ENCODE results near the gene ZBTB46.

DNA sequence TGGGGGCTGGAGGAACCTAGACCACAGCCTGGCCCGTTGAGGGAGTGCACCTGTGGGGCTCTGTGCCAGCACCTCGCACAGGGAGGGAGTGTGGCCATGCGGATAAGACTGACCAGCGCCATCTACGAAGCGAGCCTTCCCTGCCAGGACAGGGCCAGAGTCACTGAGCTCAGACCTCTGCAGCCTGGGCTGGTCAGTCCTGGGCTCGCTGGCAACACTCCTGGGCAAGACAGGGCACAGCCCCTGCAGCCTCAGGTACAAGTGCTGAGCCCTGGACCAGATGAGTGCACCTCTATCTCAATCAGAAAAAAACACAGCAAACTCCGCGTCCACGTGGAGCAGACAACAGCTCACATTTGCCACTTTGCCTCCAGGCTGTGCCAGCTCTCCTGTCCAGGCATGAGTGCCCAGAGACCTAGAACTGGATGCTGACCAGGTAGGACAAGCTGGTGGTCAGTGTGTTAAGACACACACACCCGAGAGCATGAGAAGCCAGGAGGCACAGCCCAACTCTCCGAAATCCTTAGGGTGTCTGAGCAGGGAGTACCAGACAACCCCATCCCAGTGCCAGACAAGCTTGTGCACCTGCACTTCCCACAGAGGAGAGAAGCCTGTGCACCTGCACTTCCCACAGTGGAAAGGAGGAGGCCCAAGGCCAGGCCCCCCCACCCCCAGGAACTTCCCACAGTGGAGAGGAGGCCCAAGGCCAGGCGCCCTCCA, 128.2 kb downstream of the ZBTB46 start:
- TF ChIP-seq, protein P1, sequence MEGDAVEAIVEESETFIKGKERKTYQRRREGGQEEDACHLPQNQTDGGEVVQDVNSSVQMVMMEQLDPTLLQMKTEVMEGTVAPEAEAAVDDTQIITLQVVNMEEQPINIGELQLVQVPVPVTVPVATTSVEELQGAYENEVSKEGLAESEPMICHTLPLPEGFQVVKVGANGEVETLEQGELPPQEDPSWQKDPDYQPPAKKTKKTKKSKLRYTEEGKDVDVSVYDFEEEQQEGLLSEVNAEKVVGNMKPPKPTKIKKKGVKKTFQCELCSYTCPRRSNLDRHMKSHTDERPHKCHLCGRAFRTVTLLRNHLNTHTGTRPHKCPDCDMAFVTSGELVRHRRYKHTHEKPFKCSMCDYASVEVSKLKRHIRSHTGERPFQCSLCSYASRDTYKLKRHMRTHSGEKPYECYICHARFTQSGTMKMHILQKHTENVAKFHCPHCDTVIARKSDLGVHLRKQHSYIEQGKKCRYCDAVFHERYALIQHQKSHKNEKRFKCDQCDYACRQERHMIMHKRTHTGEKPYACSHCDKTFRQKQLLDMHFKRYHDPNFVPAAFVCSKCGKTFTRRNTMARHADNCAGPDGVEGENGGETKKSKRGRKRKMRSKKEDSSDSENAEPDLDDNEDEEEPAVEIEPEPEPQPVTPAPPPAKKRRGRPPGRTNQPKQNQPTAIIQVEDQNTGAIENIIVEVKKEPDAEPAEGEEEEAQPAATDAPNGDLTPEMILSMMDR (conservative IDR thresholded peaks at IDR 0.05 in 1 of 2, IDR thresholded peaks at IDR 0.05 in 1 of 2; ENCODE audit: low read depth in 1 of 2, low read length in 2 of 2), result no peak
- no peak for TF ChIP-seq EZH2 (IDR thresholded peaks at IDR 0.05; ENCODE audit: low read length, missing control alignments)
